Tibial nerve (tissue), 4 donors: ENCODE data around the gene KRT28.

Experiments used
- EP300 ChIP-seq, 2 donors: sonication (generic); formaldehyde crosslinking; IDR thresholded peaks; one replicate each; pipeline ENCODE4 v1.6.1; 2017; ENCODE audit warnings: antibody characterized with exemption in 2 of 2, mild to moderate bottlenecking in 1 of 2
- POLR2A ChIP-seq, 2 donors: fragments of 450-650 bp; IDR thresholded peaks; one replicate each; pipeline ENCODE4 v1.6.1; 2017; ENCODE audit warnings: antibody characterized with exemption in 2 of 2, mild to moderate bottlenecking in 2 of 2, moderate library complexity in 2 of 2
- TF ChIP-seq, protein P1 (sequence below), 5 experiments: fragments of 200-600 bp in 3 of 5; fragments of 450-650 bp in 2 of 5; sonication (generic) in 3 of 5; IDR thresholded peaks; one replicate each; pipeline ENCODE4 v1.5.1; 2016 to 2019; ENCODE audit warnings: antibody characterized with exemption in 5 of 5, mild to moderate bottlenecking in 3 of 5, moderate library complexity in 2 of 5

- TF ChIP-seq, protein P1, sequence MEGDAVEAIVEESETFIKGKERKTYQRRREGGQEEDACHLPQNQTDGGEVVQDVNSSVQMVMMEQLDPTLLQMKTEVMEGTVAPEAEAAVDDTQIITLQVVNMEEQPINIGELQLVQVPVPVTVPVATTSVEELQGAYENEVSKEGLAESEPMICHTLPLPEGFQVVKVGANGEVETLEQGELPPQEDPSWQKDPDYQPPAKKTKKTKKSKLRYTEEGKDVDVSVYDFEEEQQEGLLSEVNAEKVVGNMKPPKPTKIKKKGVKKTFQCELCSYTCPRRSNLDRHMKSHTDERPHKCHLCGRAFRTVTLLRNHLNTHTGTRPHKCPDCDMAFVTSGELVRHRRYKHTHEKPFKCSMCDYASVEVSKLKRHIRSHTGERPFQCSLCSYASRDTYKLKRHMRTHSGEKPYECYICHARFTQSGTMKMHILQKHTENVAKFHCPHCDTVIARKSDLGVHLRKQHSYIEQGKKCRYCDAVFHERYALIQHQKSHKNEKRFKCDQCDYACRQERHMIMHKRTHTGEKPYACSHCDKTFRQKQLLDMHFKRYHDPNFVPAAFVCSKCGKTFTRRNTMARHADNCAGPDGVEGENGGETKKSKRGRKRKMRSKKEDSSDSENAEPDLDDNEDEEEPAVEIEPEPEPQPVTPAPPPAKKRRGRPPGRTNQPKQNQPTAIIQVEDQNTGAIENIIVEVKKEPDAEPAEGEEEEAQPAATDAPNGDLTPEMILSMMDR (IDR thresholded peaks at IDR 0.05) = no peak
- TF ChIP-seq POLR2A (IDR thresholded peaks at IDR 0.05) (no peak), EP300 (IDR thresholded peaks at IDR 0.05) (no peak)
These were observed 21.3 kb downstream of the KRT28 start for GRCh38 chr17:40778461-40778860.
